Glomerular endothelial cell (primary cell): ENCODE data around the gene RNASEL. TPM values are rescaled to one million over a fixed set of nuclear protein-coding genes. Genes with fewer than 3 reads are reported as not detected.
"Not testable (repeated sequence)": the region's sequence is repeated elsewhere in the genome, so short reads cannot be mapped to it uniquely, and the experiment has no call there.

Experiments
- DNase-seq: peaks from one replicate; pipeline ENCODE4 v3.0.0-alpha.2; 2011; ENCODE audit warnings: low read depth, low spot score; ENCODE audit errors: extremely low read depth
- total RNA-seq: library from RNA; depleted of rRNA; stranded (reverse); fragments of >200 nt; gene quantifications from 2 replicates; pipeline ENCODE4 v1.2.3, GENCODE V29; 2015

Gene RNASEL
- total RNA-seq = 2.4 and 3.2 TPM in 2 replicates

- DNase-seq = no peak
Observed at GRCh38 chr1:182588500-182589396, at the start of gene RNASEL. RNASEL (minus strand) TSS chr1:182589256; CDS start chr1:182586806, 2,450 bp downstream.

GRCh38 chr1:182637769-182638168 lies 48.7 kb upstream of the RNASEL start:
- no peak for DNase-seq

GRCh38 chr1:182635871-182636270 lies 46.8 kb upstream of the RNASEL start:
- DNase-seq = no peak

GRCh38 chr1:182634306-182635072 lies 45.4 kb upstream of the RNASEL start:
- DNase-seq = no peak

- DNase-seq = no peak
Observed at GRCh38 chr1:182633657-182634281, 44.7 kb upstream of the RNASEL start.

- no peak for DNase-seq
Observed at GRCh38 chr1:182633031-182633430, 44.0 kb upstream of the RNASEL start.

- DNase-seq = not testable (repeated sequence)
Observed at GRCh38 chr1:182632441-182632857, 43.4 kb upstream of the RNASEL start.

- no peak for DNase-seq
Observed at GRCh38 chr1:182631954-182632353, 42.9 kb upstream of the RNASEL start.

GRCh38 chr1:182631053-182631677 lies 42.1 kb upstream of the RNASEL start:
- no peak for DNase-seq

GRCh38 chr1:182630586-182630985 lies 41.5 kb upstream of the RNASEL start:
- DNase-seq = no peak

- DNase-seq = no peak
Observed at GRCh38 chr1:182629499-182630096, 40.5 kb upstream of the RNASEL start.

- no peak for DNase-seq
Observed at GRCh38 chr1:182629080-182629479, 40.0 kb upstream of the RNASEL start.

- DNase-seq = no peak
Observed at GRCh38 chr1:182628657-182629056, 39.6 kb upstream of the RNASEL start.

GRCh38 chr1:182627622-182628021 lies 38.6 kb upstream of the RNASEL start:
- DNase-seq = no peak

- no peak for DNase-seq
Observed at GRCh38 chr1:182626527-182626926, 37.5 kb upstream of the RNASEL start.

- DNase-seq = no peak
Observed at GRCh38 chr1:182625719-182626504, 36.9 kb upstream of the RNASEL start.

GRCh38 chr1:182625024-182625423 lies 36.0 kb upstream of the RNASEL start:
- DNase-seq = no peak

GRCh38 chr1:182624577-182624976 lies 35.5 kb upstream of the RNASEL start:
- DNase-seq = no peak

GRCh38 chr1:182622901-182623528 lies 34.0 kb upstream of the RNASEL start:
- no peak for DNase-seq
